Activated CD8-positive, alpha-beta memory T cell treated with anti-CD3 and anti-CD28 coated beads, Interleukin-2, amount 50 U/mL, for 1 hour (primary cell): ENCODE results near the gene MTMR2.

ENCODE experiments used
- DNase-seq: peaks from one replicate; pipeline ENCODE4 v3.0.0-alpha.2; 2020; ENCODE audit errors: extremely low read depth

MTMR2 gene

GRCh38 chr11:95918056-95918455 is 5.9 kb downstream of the MTMR2 start:
- no peak for DNase-seq

GRCh38 chr11:95917193-95918036 is 6.5 kb downstream of the MTMR2 start:
- DNase-seq, result no peak

- DNase-seq, result no peak
Measured at GRCh38 chr11:95916049-95916448, 7.9 kb downstream of the MTMR2 start.

- DNase-seq, result no peak
Measured at GRCh38 chr11:95915051-95915450, 8.9 kb downstream of the MTMR2 start.

- DNase-seq, result no peak
Measured at GRCh38 chr11:95913830-95914615, 9.9 kb downstream of the MTMR2 start.

- no peak for DNase-seq
Measured at GRCh38 chr11:95912902-95913560, 10.9 kb downstream of the MTMR2 start.

- DNase-seq, result no peak
Measured at GRCh38 chr11:95911369-95911759, 12.5 kb downstream of the MTMR2 start.

GRCh38 chr11:95910638-95911368 is 13.1 kb downstream of the MTMR2 start:
- DNase-seq, result no peak

- DNase-seq, result no peak
Measured at GRCh38 chr11:95908826-95909225, 15.1 kb downstream of the MTMR2 start.

GRCh38 chr11:95907476-95907875 is 16.4 kb downstream of the MTMR2 start:
- DNase-seq, result no peak

GRCh38 chr11:95904009-95904650 is 19.8 kb downstream of the MTMR2 start:
- no peak for DNase-seq

- DNase-seq, result no peak
Measured at GRCh38 chr11:95898782-95899181, 25.1 kb downstream of the MTMR2 start.

- no peak for DNase-seq
Measured at GRCh38 chr11:95897731-95898130, 26.2 kb downstream of the MTMR2 start.

- no peak for DNase-seq
Measured at GRCh38 chr11:95895815-95896214, 28.1 kb downstream of the MTMR2 start.

GRCh38 chr11:95892892-95893570 is 30.9 kb downstream of the MTMR2 start:
- DNase-seq, result no peak

- DNase-seq, result no peak
Measured at GRCh38 chr11:95892492-95892891, 31.4 kb downstream of the MTMR2 start.

- no peak for DNase-seq
Measured at GRCh38 chr11:95891423-95892170, 32.3 kb downstream of the MTMR2 start.

- no peak for DNase-seq
Measured at GRCh38 chr11:95888852-95889251, 35.1 kb downstream of the MTMR2 start.

GRCh38 chr11:95888439-95888838 is 35.5 kb downstream of the MTMR2 start:
- no peak for DNase-seq

GRCh38 chr11:95886462-95886861 is 37.4 kb downstream of the MTMR2 start:
- no peak for DNase-seq
